ENCODE results near the gene ABCC3.
"Not testable (repeated sequence)": the region's sequence is repeated elsewhere in the genome, so short reads cannot be mapped to it uniquely, and the experiment has no call there.

Gene ABCC3

DNA sequence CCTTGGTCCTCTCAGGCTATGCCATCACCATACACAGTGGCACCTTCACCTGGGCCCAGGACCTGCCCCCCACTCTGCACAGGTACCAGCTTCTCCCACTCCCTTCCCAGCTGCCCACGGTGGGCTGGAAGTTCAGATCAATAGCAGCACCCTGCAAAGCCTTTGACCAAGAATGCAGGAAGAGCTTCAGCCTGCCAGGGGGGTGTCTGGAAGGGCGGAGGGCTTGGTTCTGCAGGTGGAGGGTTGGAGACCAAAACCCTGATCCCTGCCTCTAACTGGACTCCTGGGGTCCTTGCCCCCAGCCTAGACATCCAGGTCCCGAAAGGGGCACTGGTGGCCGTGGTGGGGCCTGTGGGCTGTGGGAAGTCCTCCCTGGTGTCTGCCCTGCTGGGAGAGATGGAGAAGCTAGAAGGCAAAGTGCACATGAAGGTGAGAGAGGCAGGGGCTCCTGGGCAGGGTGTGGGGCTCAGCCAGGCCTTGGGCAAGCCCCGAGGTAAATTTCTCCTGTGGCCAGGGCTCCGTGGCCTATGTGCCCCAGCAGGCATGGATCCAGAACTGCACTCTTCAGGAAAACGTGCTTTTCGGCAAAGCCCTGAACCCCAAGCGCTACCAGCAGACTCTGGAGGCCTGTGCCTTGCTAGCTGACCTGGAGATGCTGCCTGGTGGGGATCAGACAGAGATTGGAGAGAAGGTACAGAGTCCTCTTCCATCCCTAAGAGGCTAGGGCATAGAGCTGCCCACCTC, 34.3 kb downstream of the ABCC3 start:
- no peaks in the 10 kb centered on the region for H3K36me3 ChIP-seq (ENCODE audit: insufficient read depth, low read length)
- H3K9ac ChIP-seq (ENCODE audit: low read depth, low read length), result no peak overlapping the region
- no peaks in the 10 kb centered on the region for H3K9me3 ChIP-seq (ENCODE audit: control insufficient read depth, insufficient read depth, low read length)
- peaks cover 20% of the 10 kb centered on the region for H3K4me1 ChIP-seq (ENCODE audit: insufficient read depth, low read length)

DNA sequence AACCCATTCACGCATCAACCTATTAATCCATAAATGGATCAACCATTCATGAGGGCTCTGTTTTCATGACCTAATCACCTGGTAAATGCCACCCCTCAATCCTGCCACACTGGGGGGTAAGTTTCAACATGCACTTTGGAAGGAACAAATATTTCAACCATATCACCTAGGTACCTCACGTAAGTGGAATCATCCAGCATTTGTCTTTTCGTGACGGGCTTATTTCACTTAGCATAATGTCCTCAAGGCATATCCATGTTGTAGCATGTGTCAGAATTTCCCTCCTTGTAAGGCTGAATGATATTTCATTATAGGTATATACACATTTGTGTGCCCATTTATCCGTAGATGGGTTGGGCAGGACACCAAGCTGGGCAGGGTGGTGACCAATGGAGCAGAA, 37.4 kb downstream of the ABCC3 start:
- Histone ChIP-seq H3K36me3 (ENCODE audit: insufficient read depth, low read length) (no peaks in the 10 kb centered on the region), H3K9me3 (ENCODE audit: control insufficient read depth, insufficient read depth, low read length) (no peaks in the 10 kb centered on the region), H3K4me1 (ENCODE audit: insufficient read depth, low read length) (peaks cover 20% of the 10 kb centered on the region), H3K9ac (ENCODE audit: low read depth, low read length) (no peak overlapping the region)

DNA sequence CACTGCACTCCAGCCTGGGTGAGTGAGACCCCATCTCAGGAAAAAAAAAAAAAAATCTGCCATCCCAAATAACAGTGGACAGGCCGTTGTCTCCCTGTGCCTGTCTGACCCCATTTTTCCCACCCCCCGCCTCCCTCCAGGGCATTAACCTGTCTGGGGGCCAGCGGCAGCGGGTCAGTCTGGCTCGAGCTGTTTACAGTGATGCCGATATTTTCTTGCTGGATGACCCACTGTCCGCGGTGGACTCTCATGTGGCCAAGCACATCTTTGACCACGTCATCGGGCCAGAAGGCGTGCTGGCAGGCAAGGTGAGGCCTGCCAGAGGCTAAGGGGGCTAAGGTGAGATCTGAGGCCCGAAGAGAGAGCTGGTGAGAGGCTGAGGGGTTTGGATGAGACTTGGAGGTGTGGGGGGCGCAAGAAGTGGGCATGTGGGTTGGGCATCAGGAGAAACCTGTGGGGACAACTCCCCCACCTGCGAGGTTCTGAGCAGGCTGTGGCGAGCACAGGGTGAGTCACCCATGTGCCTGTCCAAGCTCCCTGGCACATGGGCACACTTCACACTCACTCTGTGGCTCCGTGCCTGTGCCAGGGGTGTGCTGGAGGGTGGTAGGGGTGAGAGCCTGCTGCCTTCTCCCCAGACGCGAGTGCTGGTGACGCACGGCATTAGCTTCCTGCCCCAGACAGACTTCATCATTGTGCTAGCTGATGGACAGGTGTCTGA, 38.3 kb downstream of the ABCC3 start:
- H3K36me3 ChIP-seq (ENCODE audit: insufficient read depth, low read length), result no peaks in the 10 kb centered on the region
- no peaks in the 10 kb centered on the region for H3K9me3 ChIP-seq (ENCODE audit: control insufficient read depth, insufficient read depth, low read length)
- peaks cover 12% of the 10 kb centered on the region for H3K4me1 ChIP-seq (ENCODE audit: insufficient read depth, low read length)
- no peak overlapping the region for H3K9ac ChIP-seq (ENCODE audit: low read depth, low read length)

DNA sequence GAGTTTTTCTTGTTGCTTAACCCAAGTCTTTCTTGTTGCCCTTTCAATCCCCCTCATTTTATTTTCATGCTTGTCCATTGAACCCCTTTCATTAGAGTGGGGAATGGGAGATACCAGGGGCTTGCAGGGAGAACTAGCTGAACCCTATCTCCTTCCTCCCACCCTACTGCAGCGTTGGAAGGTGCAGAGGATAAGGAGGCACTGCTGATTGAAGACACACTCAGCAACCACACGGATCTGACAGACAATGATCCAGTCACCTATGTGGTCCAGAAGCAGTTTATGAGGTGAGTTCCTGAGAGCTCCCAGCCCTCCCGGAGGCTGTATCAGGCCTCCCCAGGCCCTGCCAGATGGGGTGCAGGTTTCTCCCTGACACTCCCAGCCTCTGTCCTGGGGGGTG, 40.5 kb downstream of the ABCC3 start:
- Histone ChIP-seq H3K4me1 (ENCODE audit: insufficient read depth, low read length) (no peaks in the 10 kb centered on the region; the same call in 1 of the 2 replicates), H3K9ac (ENCODE audit: low read depth, low read length) (no peak overlapping the region)

DNA sequence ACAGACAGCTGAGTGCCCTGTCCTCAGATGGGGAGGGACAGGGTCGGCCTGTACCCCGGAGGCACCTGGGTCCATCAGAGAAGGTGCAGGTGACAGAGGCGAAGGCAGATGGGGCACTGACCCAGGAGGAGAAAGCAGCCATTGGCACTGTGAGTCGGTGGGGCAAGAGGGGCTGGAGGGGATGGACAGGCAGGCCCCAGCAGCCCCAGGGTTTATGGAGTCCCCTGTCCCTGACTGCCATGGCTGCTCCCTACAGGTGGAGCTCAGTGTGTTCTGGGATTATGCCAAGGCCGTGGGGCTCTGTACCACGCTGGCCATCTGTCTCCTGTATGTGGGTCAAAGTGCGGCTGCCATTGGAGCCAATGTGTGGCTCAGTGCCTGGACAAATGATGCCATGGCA, 40.9 kb downstream of the ABCC3 start:
- Histone ChIP-seq H3K36me3 (ENCODE audit: insufficient read depth, low read length) (no peaks in the 10 kb centered on the region), H3K4me1 (ENCODE audit: insufficient read depth, low read length) (no peaks in the 10 kb centered on the region; the same call in 1 of the 2 replicates), H3K9me3 (ENCODE audit: control insufficient read depth, insufficient read depth, low read length) (no peaks in the 10 kb centered on the region), H3K9ac (ENCODE audit: low read depth, low read length) (no peak overlapping the region)

More for the DNA sequence above, 40.5 kb downstream of the ABCC3 start:
- no peaks in the 10 kb centered on the region for H3K9me3 ChIP-seq (ENCODE audit: control insufficient read depth, insufficient read depth, low read length)
- no peaks in the 10 kb centered on the region for H3K36me3 ChIP-seq (ENCODE audit: insufficient read depth, low read length)

DNA sequence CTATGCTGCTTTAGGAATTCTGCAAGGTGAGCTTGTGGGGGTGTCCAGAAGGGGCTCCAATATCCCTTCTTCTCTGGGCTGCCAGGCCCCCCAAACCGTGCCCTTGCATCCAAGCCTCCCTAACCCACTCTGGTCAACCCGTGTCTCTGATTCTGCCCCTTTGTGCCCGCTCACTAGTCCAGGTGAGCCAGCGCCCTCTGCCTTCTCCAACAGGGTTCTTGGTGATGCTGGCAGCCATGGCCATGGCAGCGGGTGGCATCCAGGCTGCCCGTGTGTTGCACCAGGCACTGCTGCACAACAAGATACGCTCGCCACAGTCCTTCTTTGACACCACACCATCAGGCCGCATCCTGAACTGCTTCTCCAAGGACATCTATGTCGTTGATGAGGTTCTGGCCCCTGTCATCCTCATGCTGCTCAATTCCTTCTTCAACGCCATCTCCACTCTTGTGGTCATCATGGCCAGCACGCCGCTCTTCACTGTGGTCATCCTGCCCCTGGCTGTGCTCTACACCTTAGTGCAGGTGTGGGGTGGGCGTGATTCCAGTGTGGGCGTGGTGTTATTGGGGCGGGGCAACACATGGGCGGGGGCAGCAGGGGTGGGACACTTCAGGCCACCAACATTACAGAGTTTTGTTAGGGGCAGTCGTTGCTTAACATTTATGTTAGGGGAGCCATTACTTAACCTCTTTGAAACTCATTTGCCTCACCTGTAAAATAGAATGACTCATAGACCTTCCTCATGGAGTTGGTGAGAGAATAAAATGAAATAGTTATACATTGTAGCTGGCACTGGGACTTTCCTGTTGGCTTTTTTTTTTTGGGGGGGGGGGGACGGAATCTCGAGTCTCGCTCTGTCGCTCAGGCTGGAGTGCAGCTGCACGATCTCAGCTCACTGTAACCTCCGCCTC, 41.6 kb downstream of the ABCC3 start:
- Histone ChIP-seq H3K4me1 (ENCODE audit: insufficient read depth, low read length) (peaks cover 3% of the 10 kb centered on the region; the same call in 1 of the 2 replicates), H3K36me3 (ENCODE audit: insufficient read depth, low read length) (no peaks in the 10 kb centered on the region), H3K9me3 (ENCODE audit: control insufficient read depth, insufficient read depth, low read length) (no peaks in the 10 kb centered on the region), H3K9ac (ENCODE audit: low read depth, low read length) (no peak overlapping the region)

DNA sequence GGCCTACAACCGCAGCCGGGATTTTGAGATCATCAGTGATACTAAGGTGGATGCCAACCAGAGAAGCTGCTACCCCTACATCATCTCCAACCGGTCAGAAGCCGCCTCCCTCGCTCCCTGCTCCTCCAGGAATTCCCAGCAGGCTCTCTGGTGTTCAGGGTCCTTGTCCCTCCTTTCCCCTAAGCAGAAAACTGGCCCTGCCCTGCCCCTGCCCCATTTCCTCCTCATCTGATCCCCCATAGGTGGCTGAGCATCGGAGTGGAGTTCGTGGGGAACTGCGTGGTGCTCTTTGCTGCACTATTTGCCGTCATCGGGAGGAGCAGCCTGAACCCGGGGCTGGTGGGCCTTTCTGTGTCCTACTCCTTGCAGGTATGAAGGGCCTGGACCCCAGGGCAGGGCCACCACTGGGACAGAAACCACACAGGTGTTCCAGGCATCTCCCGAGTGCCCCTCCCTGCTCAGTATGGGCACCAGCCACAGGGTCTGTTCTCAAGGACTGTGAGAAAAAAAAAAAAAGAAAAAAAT, 43.2 kb downstream of the ABCC3 start:
- Histone ChIP-seq H3K9ac (ENCODE audit: low read depth, low read length) (no peak overlapping the region), H3K9me3 (ENCODE audit: control insufficient read depth, insufficient read depth, low read length) (no peaks in the 10 kb centered on the region), H3K36me3 (ENCODE audit: insufficient read depth, low read length) (no peaks in the 10 kb centered on the region), H3K4me1 (ENCODE audit: insufficient read depth, low read length) (peaks cover 6% of the 10 kb centered on the region; the same call in 1 of the 2 replicates)

DNA sequence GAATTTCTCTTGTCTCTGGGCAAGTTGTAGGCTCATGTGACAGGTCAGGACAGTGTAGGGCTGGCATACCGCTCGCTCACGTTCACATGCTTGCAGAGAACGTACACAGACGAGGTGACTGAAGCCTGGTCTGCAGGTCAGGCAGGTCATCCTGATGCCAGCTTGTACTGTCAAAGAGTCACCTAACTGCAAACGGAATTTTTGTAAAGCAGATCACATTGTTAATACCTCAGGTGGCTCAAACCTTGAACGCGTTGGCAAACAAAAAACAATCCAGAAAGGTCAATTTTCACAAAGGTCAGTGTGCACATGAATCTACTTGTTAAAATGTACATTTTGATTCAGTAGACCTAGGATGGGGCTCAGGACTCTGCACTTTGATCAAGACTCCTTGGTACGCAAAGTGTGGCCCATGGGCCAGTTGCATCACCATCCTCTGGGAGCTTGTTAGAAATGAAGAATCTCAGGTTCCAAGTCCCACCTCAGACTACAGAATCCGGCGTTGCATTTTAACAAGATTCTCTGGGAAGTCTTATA, 44.4 kb downstream of the ABCC3 start:
- Histone ChIP-seq H3K4me1 (ENCODE audit: insufficient read depth, low read length) (peaks cover 6% of the 10 kb centered on the region; the same call in 1 of the 2 replicates), H3K36me3 (ENCODE audit: insufficient read depth, low read length) (no peaks in the 10 kb centered on the region), H3K9ac (ENCODE audit: low read depth, low read length) (no peak overlapping the region), H3K9me3 (ENCODE audit: control insufficient read depth, insufficient read depth, low read length) (no peaks in the 10 kb centered on the region)

DNA sequence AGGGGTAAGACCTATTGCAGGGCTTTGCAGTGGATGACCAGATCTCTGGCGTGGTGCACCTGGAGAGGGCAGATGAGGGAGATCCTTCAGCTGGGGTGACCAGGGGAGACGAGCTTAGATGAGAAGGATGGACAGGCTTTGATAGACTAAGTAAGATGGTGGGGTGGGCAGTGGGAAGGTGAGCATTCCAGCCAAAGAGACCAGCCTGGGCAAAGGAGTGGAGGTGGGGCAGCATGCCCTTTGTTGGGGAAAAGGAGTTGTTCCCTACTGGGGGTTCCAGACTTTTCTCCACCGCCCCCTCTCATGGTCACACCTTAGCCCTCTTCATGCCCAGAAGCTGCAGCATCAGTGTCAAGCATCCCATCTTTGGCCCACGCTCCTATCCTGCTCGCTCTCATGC, 45.4 kb downstream of the ABCC3 start:
- H3K9ac ChIP-seq (ENCODE audit: low read depth, low read length), result no peak overlapping the region
- H3K9me3 ChIP-seq (ENCODE audit: control insufficient read depth, insufficient read depth, low read length), result no peaks in the 10 kb centered on the region
- H3K4me1 ChIP-seq (ENCODE audit: insufficient read depth, low read length), result peaks cover 6% of the 10 kb centered on the region; the same call in 1 of the 2 replicates
- H3K36me3 ChIP-seq (ENCODE audit: insufficient read depth, low read length), result no peaks in the 10 kb centered on the region

DNA sequence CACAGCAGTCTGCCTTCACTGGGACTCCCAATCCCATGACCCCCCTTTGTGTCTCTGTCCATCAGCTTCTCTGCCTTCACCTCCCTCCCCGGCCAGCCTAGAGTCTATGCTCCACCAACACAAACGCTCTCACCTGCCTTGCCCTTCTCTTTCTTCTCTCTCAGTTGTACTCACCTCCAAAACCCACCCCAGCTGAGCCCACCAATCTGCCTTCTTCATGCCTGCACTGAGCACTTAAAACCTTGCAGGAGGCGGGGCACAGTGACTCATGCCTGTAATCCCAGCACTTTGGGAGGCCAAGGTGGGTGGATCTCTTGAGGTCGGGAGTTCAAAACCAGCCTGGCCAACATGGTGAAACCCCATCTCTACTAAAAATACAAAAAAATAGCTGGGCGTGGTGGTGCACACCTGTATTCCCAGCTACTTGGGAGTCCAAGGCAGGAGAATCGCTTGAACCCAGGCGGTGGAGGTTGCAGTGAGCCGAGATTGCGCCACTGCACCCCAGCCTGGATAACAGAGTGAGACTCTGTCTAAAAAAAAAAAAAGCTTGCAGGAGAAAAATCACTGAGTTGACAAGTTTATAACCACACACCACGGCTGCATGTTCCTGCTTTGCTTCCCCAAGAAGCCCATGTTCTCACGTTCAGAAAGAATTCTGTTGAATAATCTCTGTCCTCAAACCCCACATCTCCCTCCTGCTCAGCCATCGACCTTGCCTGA, 46.0 kb downstream of the ABCC3 start:
- not testable (repeated sequence) for H3K4me1 ChIP-seq (ENCODE audit: insufficient read depth, low read length)

DNA sequence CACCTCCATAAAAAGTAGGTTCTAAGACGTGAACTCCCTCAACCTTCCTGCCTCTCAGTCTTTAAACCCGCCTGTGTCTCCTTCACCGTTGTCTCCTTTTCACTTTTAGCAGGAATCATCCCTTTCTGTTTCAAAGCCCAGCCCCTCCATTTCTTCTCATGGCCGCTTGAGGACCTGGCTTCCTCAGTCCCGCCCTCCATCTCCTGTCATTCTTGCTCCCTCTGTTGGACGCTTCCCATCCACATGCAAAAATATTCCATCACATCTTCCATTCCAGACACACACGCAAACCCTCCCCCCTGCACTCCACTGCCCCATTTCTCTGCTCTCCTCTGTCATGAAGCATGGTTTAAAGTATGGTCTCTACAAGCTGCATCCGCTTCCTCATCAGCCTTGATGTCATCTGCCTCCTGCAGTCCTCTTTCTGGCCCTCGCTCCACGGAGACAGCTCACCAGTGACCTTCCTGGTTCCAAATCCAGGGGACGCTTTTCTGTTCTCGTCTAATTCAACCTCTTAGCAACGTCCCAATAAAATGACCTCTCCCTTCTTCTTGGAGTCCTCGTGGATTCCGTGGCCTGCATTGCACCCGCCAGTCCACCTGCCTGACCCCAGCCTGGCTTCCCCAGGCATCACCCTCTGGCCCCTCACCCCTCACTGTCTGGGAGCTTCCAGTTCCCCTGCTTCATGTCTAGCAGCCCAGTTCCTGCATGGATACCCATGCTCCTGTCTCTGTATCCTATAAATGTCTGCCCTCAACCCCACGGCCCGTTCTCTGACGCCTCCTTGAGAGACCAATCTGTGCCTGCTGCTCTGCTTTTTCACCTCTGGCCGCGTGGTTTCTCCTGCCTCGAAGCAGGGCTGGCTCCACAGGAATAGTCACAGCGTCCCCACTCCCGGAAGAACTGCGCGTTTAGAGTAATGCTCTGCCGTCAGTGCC, 46.9 kb downstream of the ABCC3 start:
- H3K9me3 ChIP-seq (ENCODE audit: control insufficient read depth, insufficient read depth, low read length), result no peaks in the 10 kb centered on the region
- no peaks in the 10 kb centered on the region for H3K36me3 ChIP-seq (ENCODE audit: insufficient read depth, low read length)
- peaks cover 12% of the 10 kb centered on the region; the same call in 1 of the 2 replicates for H3K4me1 ChIP-seq (ENCODE audit: insufficient read depth, low read length)
- no peak overlapping the region for H3K9ac ChIP-seq (ENCODE audit: low read depth, low read length)

More for the DNA sequence above, 46.0 kb downstream of the ABCC3 start:
- H3K9ac ChIP-seq (ENCODE audit: low read depth, low read length); H3K9me3 ChIP-seq (ENCODE audit: control insufficient read depth, insufficient read depth, low read length); H3K36me3 ChIP-seq (ENCODE audit: insufficient read depth, low read length): not testable (repeated sequence)

DNA sequence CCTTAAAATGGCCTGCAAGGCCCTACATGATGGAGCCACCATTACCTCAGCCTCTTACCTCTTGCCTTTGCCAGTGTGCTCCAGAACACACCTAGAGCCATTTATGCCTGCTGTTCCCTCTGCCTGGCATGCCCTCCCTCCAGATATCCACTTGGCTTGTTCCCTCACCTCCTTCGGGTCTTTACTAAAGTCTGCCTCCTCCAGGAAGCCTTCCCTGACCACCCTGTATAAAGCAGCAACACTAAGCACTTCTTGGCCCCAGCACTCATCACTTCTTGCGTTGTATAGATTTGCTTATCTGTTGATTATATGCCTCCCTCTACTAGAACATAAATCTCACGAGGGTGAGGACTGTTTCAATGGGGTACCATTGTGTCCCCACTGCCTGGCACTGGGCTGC, 47.8 kb downstream of the ABCC3 start:
- no peaks in the 10 kb centered on the region for H3K9me3 ChIP-seq (ENCODE audit: control insufficient read depth, insufficient read depth, low read length)
- peaks cover 20% of the 10 kb centered on the region; the same call in 1 of the 2 replicates for H3K4me1 ChIP-seq (ENCODE audit: insufficient read depth, low read length)
- no peaks in the 10 kb centered on the region for H3K36me3 ChIP-seq (ENCODE audit: insufficient read depth, low read length)
- no peak overlapping the region for H3K9ac ChIP-seq (ENCODE audit: low read depth, low read length)

Measured in ES-I3 (cell line).